ENCODE measurements around the gene PRTN3. TPM values are rescaled to one million over a fixed set of nuclear protein-coding genes. Genes with fewer than 3 reads are reported as not detected.

The PRTN3 gene
- total RNA-seq, 1 experiment from 2014 or later, result not detected

DNA sequence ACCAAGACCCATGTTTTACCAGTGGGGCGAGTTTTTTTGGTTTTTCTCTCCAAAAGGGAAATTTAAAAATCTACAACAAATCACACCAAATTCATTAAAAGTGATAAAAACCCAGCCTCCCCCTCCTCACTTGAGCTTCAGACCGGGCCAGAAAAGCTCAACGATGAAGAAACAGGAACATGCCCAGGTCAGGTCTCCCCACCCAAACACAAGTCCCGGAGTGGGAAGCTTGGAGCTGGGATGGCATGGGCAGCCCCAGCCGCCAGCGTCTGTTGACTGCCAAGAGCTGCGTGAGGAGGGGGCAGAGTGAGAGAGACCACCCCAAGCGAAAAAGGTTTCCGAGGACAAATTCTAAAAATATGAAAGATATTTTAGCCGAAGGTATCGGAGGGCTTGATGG lies 56.2 kb downstream of the PRTN3 start:
- no peak for DNase-seq (ENCODE audit: low read depth)

DNA sequence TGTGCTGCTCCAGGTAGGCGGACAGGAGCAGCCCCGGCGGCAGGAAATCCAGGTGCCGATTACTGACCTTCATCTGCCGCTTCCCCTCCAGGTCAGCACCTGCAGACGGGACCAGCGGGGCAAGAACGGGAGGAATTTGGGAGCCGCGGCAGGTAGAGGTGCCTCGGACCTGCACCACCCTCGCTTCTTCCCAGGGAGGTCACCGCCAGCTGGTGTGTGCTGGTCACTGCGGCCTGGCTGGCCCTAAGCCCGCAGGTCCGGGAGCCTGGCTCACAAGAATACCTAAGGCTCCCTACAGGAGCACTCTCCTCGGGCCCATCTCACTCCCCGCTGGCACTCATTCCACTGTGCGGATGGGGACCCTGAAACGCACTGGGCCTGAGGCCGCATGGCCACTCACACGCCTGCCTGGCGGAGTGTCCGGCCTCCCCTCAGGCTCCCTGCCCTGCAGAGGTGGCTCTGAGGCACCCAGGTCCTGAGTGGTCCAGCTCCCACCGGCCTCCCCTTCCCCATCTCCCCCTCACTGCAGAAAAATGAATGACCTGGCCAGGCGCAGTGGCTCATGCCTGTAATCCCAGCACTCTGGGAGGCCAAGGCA lies 56.7 kb downstream of the PRTN3 start:
- DNase-seq (ENCODE audit: low read depth), result no peak

Small RNA genes lying within 50 kb of the gene (small RNA-seq; reads per million reads assigned to genes)
- not detected for gene MIR3187
- 1.2 reads per million, percentile 76 among the genes with 10 or more reads in this experiment for gene RNU6-9

Other genes starting within 250 kb of the PRTN3 start
- 86.9 and 100 TPM in 2 replicates for gene POLRMT, start 207.5 kb upstream of the PRTN3 start, total RNA-seq (2014; rRNA removed; shearing (Covaris generic))
- not detected in 2 replicates for gene FGF22, start 201.1 kb upstream of the PRTN3 start, total RNA-seq (2014; rRNA removed; shearing (Covaris generic))
- 86.5 and 130 TPM in 2 replicates for gene RNF126, start 177.8 kb upstream of the PRTN3 start, total RNA-seq (2014; rRNA removed; shearing (Covaris generic))
- gene FSTL3, start 164.6 kb upstream of the PRTN3 start, total RNA-seq (2014; rRNA removed; shearing (Covaris generic)), result 14.5 and 19.7 TPM in 2 replicates
- gene PRSS57, start 145.5 kb upstream of the PRTN3 start, total RNA-seq (2014; rRNA removed; shearing (Covaris generic)), result not detected in 2 replicates
- gene PALM, start 132.1 kb upstream of the PRTN3 start, total RNA-seq (2014; rRNA removed; shearing (Covaris generic)), result not detected in 2 replicates
- gene MISP, start 89.9 kb upstream of the PRTN3 start, total RNA-seq (2014; rRNA removed; shearing (Covaris generic)), result 0.02 and 0.13 TPM in 2 replicates
- gene PTBP1, start 43.5 kb upstream of the PRTN3 start, total RNA-seq (2014; rRNA removed; shearing (Covaris generic)), result 276 and 447 TPM in 2 replicates
- 0.30 TPM in 1 of 2 replicates, not detected in the other for gene PLPPR3, start 19.0 kb upstream of the PRTN3 start, total RNA-seq (2014; rRNA removed; shearing (Covaris generic))
- gene AZU1, start 13.2 kb upstream of the PRTN3 start, total RNA-seq (2014; rRNA removed; shearing (Covaris generic)), result not detected in 2 replicates
- not detected in 2 replicates for gene ELANE, start 11.3 kb downstream of the PRTN3 start, total RNA-seq (2014; rRNA removed; shearing (Covaris generic))
- gene CFD, start 18.7 kb downstream of the PRTN3 start, total RNA-seq (2014; rRNA removed; shearing (Covaris generic)), result not detected in 2 replicates
- gene MED16, start 52.2 kb downstream of the PRTN3 start, total RNA-seq (2014; rRNA removed; shearing (Covaris generic)), result 18.1 and 20.8 TPM in 2 replicates
- not detected in 2 replicates for gene RNU6-9, start 52.5 kb downstream of the PRTN3 start, total RNA-seq (2014; rRNA removed; shearing (Covaris generic))
- 32.2 and 42.2 TPM in 2 replicates for gene R3HDM4, start 72.2 kb downstream of the PRTN3 start, total RNA-seq (2014; rRNA removed; shearing (Covaris generic))
- not detected in 2 replicates for gene KISS1R, start 76.3 kb downstream of the PRTN3 start, total RNA-seq (2014; rRNA removed; shearing (Covaris generic))
- gene ARID3A, start 85.0 kb downstream of the PRTN3 start, total RNA-seq (2014; rRNA removed; shearing (Covaris generic)), result 4.3 and 8.0 TPM in 2 replicates
- 197 and 221 TPM in 2 replicates for gene WDR18, start 143.3 kb downstream of the PRTN3 start, total RNA-seq (2014; rRNA removed; shearing (Covaris generic))
- gene GRIN3B, start 159.4 kb downstream of the PRTN3 start, total RNA-seq (2014; rRNA removed; shearing (Covaris generic)), result 0.03 TPM in 1 of 2 replicates, not detected in the other
- gene TMEM259, start 180.1 kb downstream of the PRTN3 start, total RNA-seq (2014; rRNA removed; shearing (Covaris generic)), result 127 and 130 TPM in 2 replicates
- gene RNU6-2, start 180.5 kb downstream of the PRTN3 start, total RNA-seq (2014; rRNA removed; shearing (Covaris generic)), result not detected in 2 replicates
- 122 and 196 TPM in 2 replicates for gene CNN2, start 185.6 kb downstream of the PRTN3 start, total RNA-seq (2014; rRNA removed; shearing (Covaris generic))
- gene ABCA7, start 199.1 kb downstream of the PRTN3 start, total RNA-seq (2014; rRNA removed; shearing (Covaris generic)), result 2.0 and 3.0 TPM in 2 replicates
- gene ARHGAP45, start 226.2 kb downstream of the PRTN3 start, total RNA-seq (2014; rRNA removed; shearing (Covaris generic)), result 1.4 TPM in 2 replicates

Data from HT1080 (cell line).